ENCODE data around the gene ERF.

GRCh38 chr19:42226886-42227285 lies 28.0 kb downstream of the ERF start:
- TF ChIP-seq JUN (IDR thresholded peaks at IDR 0.05; ENCODE audit: low read depth, low read length), result no peak
- TF ChIP-seq POLR2AphosphoS5 (IDR thresholded peaks at IDR 0.05; ENCODE audit: low read depth, low read length), result no peak
- TF ChIP-seq CTCF (IDR thresholded peaks at IDR 0.05; ENCODE audit: control extremely low read depth in 1 of 3, insufficient read depth in 1 of 3, low read depth in 1 of 3, low read length in 3 of 3), result no peak
